ENCODE measurements around the gene DTX3L. TPM values are rescaled to one million over a fixed set of nuclear protein-coding genes. Genes with fewer than 3 reads are reported as not detected.

Gene DTX3L
- total RNA-seq, 1 experiment from 2014 or later: 18.9 TPM

DNA sequence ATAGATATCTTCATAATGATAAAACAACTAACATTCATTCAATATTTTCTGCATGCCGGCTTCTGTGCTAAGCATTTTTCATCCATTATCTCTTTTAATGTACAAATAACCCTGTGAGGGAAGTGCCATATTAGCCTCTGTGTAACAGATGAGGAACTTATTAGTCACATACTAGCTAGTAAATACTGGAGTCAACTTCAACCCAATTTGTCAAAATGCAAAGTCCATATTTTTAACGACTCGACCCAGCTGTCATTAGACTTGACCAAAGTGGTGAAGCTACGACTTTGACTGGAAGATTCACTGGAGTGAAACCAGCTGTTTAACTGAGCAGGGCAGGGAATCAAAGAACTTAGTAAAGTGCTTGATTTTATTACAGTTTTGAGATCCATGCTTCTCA lies 54.9 kb downstream of the DTX3L start:
- ChIA-PET CTCF (no interaction called here), POLR2A (ENCODE audit: low non-redundant PET) (no interaction called here)
- no peak for TF ChIP-seq EZH2 (IDR thresholded peaks at IDR 0.05; ENCODE audit: borderline replicate concordance, low read depth, low read length, poor library complexity, severe bottlenecking)
- TF ChIP-seq CTCF (conservative IDR thresholded peaks at IDR 0.05; ENCODE audit: low read depth, low read length): no peak
- no peaks in the 10 kb centered on the region for H3K4me1 ChIP-seq (ENCODE audit: insufficient read depth, low read length, poor library complexity, severe bottlenecking)
- no peak overlapping the region for H3K4me3 ChIP-seq (ENCODE audit: low read depth, low read length, poor library complexity, severe bottlenecking)
- no peak for DNase-seq (ENCODE audit: low spot score)
- no peaks in the 10 kb centered on the region for H3K36me3 ChIP-seq (ENCODE audit: insufficient read depth, low read length, poor library complexity, severe bottlenecking)
- intact Hi-C loops (cut with micrococcal nuclease; ENCODE audit: unreplicated experiment): no loop called here
- peaks cover 32% of the 10 kb centered on the region for H3K27me3 ChIP-seq (replicated peaks; ENCODE audit: insufficient read depth, low read depth, low read length, poor library complexity)
- no peaks in the 10 kb centered on the region for H3K9me3 ChIP-seq (ENCODE audit: low read depth, low read length, poor library complexity, severe bottlenecking)
- no peak overlapping the region for H3K27ac ChIP-seq (ENCODE audit: low read depth, low read length, poor library complexity, severe bottlenecking)
- no TSS peak for BruUV-seq (replicated peaks)

GRCh38 chr3:122620399-122620798 lies 56.3 kb downstream of the DTX3L start:
- no TSS peak for BruUV-seq (replicated peaks)
- peaks cover 32% of the 10 kb centered on the region for H3K27me3 ChIP-seq (replicated peaks; ENCODE audit: insufficient read depth, low read depth, low read length, poor library complexity)
- H3K27ac ChIP-seq (ENCODE audit: low read depth, low read length, poor library complexity, severe bottlenecking): no peak overlapping the region
- TF ChIP-seq CTCF (conservative IDR thresholded peaks at IDR 0.05; ENCODE audit: low read depth, low read length): no peak
- TF ChIP-seq EZH2 (IDR thresholded peaks at IDR 0.05; ENCODE audit: borderline replicate concordance, low read depth, low read length, poor library complexity, severe bottlenecking): no peak
- DNase-seq (ENCODE audit: low spot score): no peak
- intact Hi-C loops (cut with micrococcal nuclease; ENCODE audit: unreplicated experiment): no loop called here
- CTCF ChIA-PET: no interaction called here
- no peaks in the 10 kb centered on the region for H3K36me3 ChIP-seq (ENCODE audit: insufficient read depth, low read length, poor library complexity, severe bottlenecking)
- H3K4me1 ChIP-seq (ENCODE audit: insufficient read depth, low read length, poor library complexity, severe bottlenecking): no peaks in the 10 kb centered on the region
- POLR2A ChIA-PET (ENCODE audit: low non-redundant PET): no interaction called here
- H3K9me3 ChIP-seq (ENCODE audit: low read depth, low read length, poor library complexity, severe bottlenecking): no peaks in the 10 kb centered on the region
- H3K4me3 ChIP-seq (ENCODE audit: low read depth, low read length, poor library complexity, severe bottlenecking): no peak overlapping the region

- BruUV-seq (replicated peaks): no TSS peak
- H3K27me3 ChIP-seq (replicated peaks; ENCODE audit: insufficient read depth, low read depth, low read length, poor library complexity): peaks cover 32% of the 10 kb centered on the region
- no peak overlapping the region for H3K27ac ChIP-seq (ENCODE audit: low read depth, low read length, poor library complexity, severe bottlenecking)
- ChIA-PET CTCF (no interaction called here), POLR2A (ENCODE audit: low non-redundant PET) (no interaction called here)
- H3K4me1 ChIP-seq (ENCODE audit: insufficient read depth, low read length, poor library complexity, severe bottlenecking): no peaks in the 10 kb centered on the region
- no peaks in the 10 kb centered on the region for H3K36me3 ChIP-seq (ENCODE audit: insufficient read depth, low read length, poor library complexity, severe bottlenecking)
- TF ChIP-seq CTCF (conservative IDR thresholded peaks at IDR 0.05; ENCODE audit: low read depth, low read length) (no peak), EZH2 (IDR thresholded peaks at IDR 0.05; ENCODE audit: borderline replicate concordance, low read depth, low read length, poor library complexity, severe bottlenecking) (no peak)
- intact Hi-C loops (cut with micrococcal nuclease; ENCODE audit: unreplicated experiment): no loop called here
- H3K4me3 ChIP-seq (ENCODE audit: low read depth, low read length, poor library complexity, severe bottlenecking): no peak overlapping the region
- DNase-seq (ENCODE audit: low spot score): no peak
- H3K9me3 ChIP-seq (ENCODE audit: low read depth, low read length, poor library complexity, severe bottlenecking): no peaks in the 10 kb centered on the region
Measured at GRCh38 chr3:122621112-122621511, 57.0 kb downstream of the DTX3L start.

All from A673 (cell line).